Left lobe of liver (tissue), 2 donors: ENCODE results near the gene TK2. TPM values are rescaled to one million over a fixed set of nuclear protein-coding genes. Genes with fewer than 3 reads are reported as not detected.
"Not testable (repeated sequence)": the region's sequence is repeated elsewhere in the genome, so short reads cannot be mapped to it uniquely, and the experiment has no call there.

Experiments
- ATAC-seq: fragments of 200-7000 bp; cut with Tn5 transposase; one replicate; pipeline ENCODE4 v1.9.1; 2020; ENCODE audit warnings: mild to moderate bottlenecking, moderate library complexity
- DNase-seq: peaks from one replicate; pipeline ENCODE4 v3.0.0-alpha.2; 2020; ENCODE audit warnings: low spot score
- total RNA-seq: library from RNA; stranded (reverse); gene quantifications from one replicate; pipeline ENCODE4 v1.2.1, GENCODE V29; 2021
- donor health status: DM: no; HTN: no; CAD: no; lungs with moderate emphysema.
- donor health status: DM: no; HTN: yes; CAD: no.

The TK2 gene
- total RNA-seq, 1 donor from 2014 or later: 39.0 TPM

DNA sequence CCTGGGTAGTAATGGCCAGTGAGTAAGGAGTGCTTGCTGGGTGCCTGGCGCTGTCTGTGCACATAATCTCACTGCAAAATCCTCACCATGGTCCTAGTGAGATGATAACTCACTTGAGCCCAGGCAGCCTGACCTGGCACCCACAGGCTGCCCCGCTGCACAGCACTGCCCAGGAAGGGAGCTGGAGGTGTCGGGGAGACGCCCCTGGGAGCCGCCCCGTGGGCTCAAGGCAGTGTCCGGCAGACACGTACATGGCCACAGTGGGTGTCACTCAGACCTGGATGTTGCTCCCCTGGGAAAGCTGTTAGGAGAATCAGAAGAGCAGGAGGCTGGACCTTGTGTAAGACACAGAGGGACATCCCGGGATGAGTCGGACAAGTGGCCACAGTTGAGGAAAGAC lies 78.7 kb downstream of the TK2 start:
- DNase-seq: no peak
- no peak for ATAC-seq

DNA sequence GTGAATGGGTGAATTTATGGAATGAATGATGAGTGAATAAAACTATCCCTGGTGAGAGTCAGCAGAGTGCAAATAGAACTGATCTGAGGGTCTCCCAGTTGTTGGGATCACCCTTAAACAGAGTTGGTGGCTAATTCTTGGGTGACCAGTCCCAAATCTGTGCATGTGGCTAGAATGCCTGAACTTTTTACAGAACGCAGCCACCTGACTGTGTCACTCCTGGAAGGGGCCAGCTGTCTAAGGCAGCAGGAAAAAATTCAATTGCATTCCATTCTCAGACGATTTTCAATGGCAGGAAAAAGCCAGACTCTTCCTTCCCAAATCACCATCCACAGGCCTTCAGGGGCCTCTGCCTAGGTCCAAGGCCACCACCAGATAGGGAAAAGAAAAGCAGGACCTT lies 79.4 kb downstream of the TK2 start:
- ATAC-seq (no peak), DNase-seq (no peak)

DNA sequence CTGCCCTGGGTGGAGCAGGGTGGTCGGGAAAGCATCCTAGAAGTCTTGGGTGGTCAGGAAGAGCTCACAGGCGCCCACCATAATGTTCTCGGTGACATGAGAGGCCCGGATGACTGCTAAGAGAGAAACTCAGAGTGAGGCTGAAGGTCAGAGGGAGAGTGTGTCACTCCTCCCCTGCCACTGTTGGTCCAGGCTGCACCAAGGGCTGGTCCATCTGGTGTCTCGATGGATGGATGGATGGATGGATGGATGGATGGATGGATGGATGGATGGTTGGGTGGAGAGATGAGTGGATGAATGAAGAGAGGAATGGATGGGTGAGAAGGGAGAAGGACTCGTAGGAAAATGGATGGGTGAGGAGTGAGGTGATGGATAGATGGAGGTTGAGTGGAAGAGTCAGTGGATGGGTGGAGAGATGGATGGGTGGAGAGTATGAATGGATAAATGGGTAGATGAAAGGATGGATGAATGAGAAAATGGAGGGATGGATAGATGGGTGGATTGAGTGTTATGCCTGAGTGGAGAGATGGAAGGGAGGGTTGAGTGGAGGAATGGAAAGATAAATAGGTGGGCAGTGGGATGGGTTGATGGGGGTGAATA lies 79.9 kb downstream of the TK2 start:
- DNase-seq (no peak), ATAC-seq (no peak)

DNA sequence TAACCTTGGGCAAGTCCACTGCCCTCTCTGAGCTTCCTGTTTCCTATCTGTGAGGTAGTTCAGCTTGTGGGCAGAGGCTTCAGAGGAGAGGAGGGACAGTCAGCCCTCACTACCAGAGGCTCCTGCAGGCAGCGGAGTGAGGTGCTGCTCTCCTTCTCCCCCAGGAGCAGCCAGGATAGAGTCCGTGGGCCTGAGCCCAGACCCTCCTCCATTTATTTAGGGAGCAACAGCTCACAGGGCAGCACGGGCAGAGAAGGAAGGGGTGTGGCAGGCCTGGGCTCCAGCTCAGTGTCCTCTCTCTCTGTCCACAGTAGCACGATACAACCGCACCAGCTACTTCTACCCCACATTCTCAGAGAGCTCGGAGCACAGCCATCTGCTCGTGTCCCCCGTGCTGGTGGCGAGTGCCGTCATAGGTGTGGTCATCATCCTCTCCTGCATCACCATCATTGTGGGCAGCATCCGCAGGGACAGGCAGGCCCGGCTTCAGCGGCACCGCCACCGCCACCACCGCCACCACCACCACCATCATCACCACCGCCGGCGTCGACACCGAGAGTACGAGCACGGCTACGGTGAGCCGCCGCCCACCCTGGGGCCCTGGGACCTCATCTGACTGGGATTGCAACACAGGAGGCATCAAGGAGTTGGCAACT lies 80.5 kb downstream of the TK2 start:
- no peak for ATAC-seq
- no peak for DNase-seq

DNA sequence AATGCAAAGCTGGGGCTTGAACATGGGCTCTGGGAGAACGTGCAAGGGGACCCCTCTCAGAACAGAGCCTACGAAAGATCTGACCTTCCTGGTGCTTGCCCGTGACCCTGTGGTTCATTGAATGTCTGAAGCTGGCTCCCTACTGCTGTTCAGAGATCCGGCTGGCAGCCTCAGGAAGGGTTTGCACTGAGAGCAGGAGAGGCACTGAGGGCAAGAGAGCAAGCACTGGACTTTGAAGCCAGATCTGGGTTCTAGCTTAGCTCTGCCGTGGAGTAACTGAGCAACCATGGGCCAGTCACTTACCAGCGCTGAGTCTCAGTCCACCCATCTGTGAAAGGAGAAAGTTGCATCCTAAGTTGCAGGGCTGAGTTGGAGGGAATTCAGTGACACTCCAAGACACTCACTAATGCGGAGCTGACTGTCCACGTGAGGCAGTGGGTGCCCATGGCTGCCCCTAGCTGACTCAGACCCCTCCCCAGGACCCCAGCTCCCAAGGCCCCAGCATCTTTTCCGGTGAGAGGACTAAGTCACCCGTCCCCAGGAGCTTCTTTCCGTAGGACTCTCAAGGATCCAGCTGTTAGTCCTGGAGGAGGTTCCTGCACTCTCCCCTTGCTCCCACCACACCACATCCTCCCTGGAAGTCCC lies 81.5 kb downstream of the TK2 start:
- DNase-seq (no peak), ATAC-seq (no peak)

DNA sequence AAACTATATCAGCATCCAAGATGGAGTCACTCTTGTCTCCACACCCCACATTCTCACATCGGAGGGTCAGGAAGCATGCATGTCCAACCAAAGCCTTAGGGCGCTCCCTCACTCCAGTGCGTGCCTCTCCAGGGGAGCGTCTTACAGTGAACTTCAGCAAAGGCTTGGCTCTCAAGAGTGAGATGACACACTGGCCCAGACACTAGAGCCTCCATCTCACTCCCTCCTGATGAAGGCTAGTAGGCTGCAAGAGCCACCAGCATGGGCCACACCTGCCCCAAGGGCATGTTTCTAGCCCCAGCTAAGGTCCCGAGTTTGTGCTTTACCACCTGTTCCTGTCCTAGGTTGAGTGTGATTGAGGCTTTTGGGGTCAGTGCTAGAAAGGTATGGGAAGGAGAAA lies 82.3 kb downstream of the TK2 start:
- ATAC-seq (no peak), DNase-seq (no peak)

DNA sequence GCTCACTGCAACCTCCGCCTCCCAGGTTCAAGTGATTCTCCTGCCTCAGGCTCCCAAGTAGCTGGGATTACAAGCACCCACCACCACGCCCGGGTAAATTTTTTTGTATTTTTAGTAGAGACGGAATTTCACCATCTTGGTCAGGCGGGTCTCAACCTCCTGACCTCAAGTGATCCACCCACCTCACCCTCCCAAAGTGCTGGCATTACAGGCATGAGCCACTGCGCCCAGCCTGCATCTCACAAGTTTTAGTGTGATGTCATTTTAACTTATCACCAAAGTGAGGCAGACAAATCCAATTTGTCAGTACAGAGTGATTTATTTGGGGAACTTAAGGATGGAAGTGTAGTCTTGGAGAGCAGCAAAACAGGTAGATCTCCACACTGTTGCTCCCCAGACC lies 83.3 kb downstream of the TK2 start:
- DNase-seq, ATAC-seq: not testable (repeated sequence)

DNA sequence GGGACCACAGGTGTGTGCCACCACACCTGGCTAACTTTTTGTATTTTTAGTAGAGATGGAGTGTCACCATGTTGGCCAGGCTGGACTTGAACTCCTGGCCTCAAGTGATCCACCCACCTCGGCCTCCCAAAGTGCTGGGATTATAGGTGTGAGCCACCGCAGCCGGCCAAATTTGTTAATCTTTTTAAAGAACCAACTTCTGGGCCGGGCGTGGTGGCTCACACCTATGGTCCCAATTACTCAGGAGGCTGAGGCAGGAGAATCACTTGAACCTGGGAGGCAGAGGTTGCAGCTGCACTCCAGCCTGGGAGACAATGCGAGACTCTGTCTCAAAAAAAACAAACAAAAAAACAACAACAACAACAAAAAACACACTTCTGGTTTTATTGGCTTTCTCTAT lies 84.0 kb downstream of the TK2 start:
- DNase-seq, ATAC-seq: not testable (repeated sequence)

DNA sequence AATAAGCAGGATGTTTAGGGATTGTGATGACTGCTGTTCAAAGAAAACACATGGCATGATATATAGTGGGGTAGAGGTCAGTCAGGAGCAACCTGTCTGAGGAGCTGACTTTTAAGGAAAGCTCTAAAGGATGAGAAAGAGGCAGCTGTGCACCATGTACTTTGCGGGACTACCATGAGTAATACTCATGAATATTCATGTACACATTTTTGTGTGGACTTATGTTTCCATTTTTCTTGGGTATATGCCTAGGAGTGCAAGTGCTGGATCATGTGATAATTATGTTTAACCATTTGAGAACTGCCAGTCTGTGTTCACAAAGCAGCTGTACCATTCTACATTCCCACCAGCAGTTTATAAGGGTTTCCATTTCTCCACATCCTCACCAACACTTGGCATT lies 87.0 kb downstream of the TK2 start:
- DNase-seq (no peak), ATAC-seq (no peak)

DNA sequence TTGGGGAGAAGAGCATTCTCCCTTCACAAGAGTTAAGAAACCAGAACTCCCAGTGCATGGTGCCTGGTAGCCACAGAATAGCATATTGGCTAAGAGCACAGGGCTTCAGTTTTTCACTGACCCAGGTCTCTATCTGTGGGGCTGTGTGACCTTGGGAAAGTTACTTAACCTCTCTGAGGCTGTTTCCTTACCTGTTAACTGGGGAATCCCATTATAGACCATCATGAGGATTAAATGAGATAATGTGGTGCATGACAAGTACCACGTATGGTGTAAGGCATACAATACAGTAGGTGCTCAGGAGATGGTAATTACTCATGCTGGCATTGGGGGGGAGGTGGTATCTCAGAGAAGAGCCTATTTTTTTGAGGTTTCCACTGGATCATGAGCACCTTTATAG lies 89.2 kb downstream of the TK2 start:
- DNase-seq (no peak), ATAC-seq (no peak)

DNA sequence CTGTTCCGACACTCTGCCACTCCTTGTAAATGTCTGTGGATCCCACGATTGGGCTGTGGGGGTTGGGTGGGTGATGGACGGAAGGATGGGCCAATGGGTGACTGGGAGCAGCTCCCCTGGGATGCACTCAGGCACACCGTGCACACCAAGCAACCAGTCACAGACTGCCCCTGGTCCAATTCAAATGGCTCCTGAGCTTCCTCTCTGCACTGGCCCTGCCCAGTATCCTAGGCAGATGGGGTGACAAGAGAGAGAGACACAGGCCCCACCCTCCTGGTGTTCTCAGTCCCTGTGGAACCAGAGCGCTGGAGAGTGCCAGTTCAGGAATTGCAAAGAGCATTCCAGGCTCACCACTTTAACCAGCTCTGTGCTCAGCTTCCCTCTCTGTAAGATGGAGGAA lies 90.0 kb downstream of the TK2 start:
- DNase-seq: no peak
- no peak for ATAC-seq

DNA sequence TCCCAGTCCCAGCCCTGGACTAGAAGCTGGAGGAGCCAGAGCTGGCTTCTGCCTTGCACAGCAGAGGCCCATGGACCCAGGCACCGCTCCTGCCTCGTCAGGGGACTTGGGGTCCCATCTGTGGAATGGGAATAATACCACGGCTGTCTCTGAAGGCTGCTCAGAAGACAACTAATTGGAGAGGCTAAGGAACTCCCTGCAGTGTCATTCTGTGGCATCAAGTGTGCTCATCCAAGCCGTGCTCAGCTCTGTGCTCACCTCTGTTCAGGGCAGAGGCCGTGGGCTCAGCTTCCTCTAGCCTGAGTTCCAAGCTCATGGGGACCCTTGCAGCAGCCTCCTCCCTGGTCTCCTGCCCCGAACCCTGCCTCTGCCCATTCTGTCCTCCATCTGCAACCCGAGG lies 91.1 kb downstream of the TK2 start:
- DNase-seq: no peak

DNA sequence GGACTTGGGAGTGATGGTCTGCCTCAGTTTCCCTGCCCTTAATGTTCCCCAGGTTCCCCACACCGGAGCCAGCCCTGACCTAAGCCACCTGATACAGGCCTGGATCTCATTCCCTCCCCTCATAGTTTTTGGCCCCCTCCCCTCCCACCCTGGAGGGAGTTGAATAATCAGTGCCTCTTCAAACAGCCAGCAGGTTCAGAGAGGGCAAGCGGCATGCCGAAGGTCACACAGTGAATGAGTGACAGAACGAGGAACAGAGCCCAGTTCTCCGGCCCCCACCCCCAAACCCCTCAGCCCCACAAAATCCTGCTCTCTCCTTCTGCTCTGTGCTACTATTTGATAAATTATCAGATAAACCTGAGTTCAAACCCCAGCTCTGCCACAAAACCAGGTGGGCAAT lies 91.6 kb downstream of the TK2 start:
- DNase-seq (no peak), ATAC-seq (no peak)

More for the DNA sequence above, 91.1 kb downstream of the TK2 start:
- no peak for ATAC-seq

Other genes starting within 250 kb of the TK2 start
- 13.5 TPM for gene CDH5, start 183.4 kb downstream of the TK2 start, total RNA-seq
- gene BEAN1, start 122.8 kb downstream of the TK2 start, total RNA-seq: 0.38 TPM
- 10.5 TPM for gene CKLF, start 2.5 kb upstream of the TK2 start, total RNA-seq
- 0.98 TPM for gene CMTM1, start 16.3 kb upstream of the TK2 start, total RNA-seq
- gene CMTM2, start 29.3 kb upstream of the TK2 start, total RNA-seq: not detected
- gene CMTM3, start 54.6 kb upstream of the TK2 start, total RNA-seq: 2.0 TPM
- gene CMTM4, start 146.6 kb upstream of the TK2 start, total RNA-seq: 8.0 TPM
- 44.0 TPM for gene DYNC1LI2, start 201.5 kb upstream of the TK2 start, total RNA-seq